ENCODE results near the gene MT1E. TPM values are rescaled to one million over a fixed set of nuclear protein-coding genes. Genes with fewer than 3 reads are reported as not detected.

MT1E gene
- total and polyA plus RNA-seq, 2 of the 8 experiments (the other 6 are each of a cell fraction or from before 2014, with no cell fraction given): 7.9 to 117 TPM

- peak; percentile 63 for FAIRE-seq
Observed at GRCh38 chr16:56600398-56600999, 25.1 kb upstream of the MT1E start.

More at GRCh38 chr16:56600398-56600999, 25.1 kb upstream of the MT1E start:
- TF ChIP-seq TEAD4 (IDR thresholded peaks at IDR 0.05; ENCODE audit: low read depth, low read length) (no peak), CTCF (IDR thresholded peaks at IDR 0.05; ENCODE audit: control extremely low read depth in 1 of 3, insufficient read depth in 1 of 3, low read depth in 1 of 3, low read length in 3 of 3) (peak; percentile 34 to 66 (median 58)), SRF (IDR thresholded peaks at IDR 0.05; ENCODE audit: low read depth, low read length) (no peak), CTBP2 (IDR thresholded peaks at IDR 0.05; ENCODE audit: borderline replicate concordance, insufficient read depth, insufficient read length, low read length) (no peak), SAP30 (IDR thresholded peaks at IDR 0.05; ENCODE audit: insufficient read depth, insufficient replicate concordance, low read length) (no peak), RAD21 (IDR thresholded peaks at IDR 0.05 in 1 of 2, conservative IDR thresholded peaks at IDR 0.05 in 1 of 2; ENCODE audit: low read depth in 2 of 2, low read length in 2 of 2) (peak; percentile 52 to 57)
- H2BK15ac ChIP-seq (ENCODE audit: low read length): no peak overlapping the region
- no peak overlapping the region for H4K91ac ChIP-seq (replicated peaks; ENCODE audit: insufficient read length, low read length)
- POLR2A ChIA-PET (ENCODE audit: partially characterized antibody): interaction anchor here (0.6 to 0.9 kb wide), 3 partner anchors 23 to 502 kb away, joined by 3 read pairs; no protein-coding TSS in a partner anchor
- H3K9me3 ChIP-seq (ENCODE audit: insufficient read depth in 2 of 2, low read depth in 1 of 2, low read length in 1 of 2): no peaks in the 10 kb centered on the region
- no peak overlapping the region for H3K4ac ChIP-seq (replicated peaks; ENCODE audit: insufficient read length, low read depth, low read length)
- no peak overlapping the region for H3K18ac ChIP-seq (ENCODE audit: extremely low read depth, low read length)
- H3K9ac ChIP-seq (replicated peaks in 1 of 4; ENCODE audit: extremely low read depth in 1 of 4, low read depth in 3 of 4, low read length in 3 of 4): no peak overlapping the region
- H3K4me2 ChIP-seq (ENCODE audit: insufficient read depth in 1 of 2, low read depth in 2 of 2, low read length in 2 of 2): no peak overlapping the region
- H3K36me3 ChIP-seq (ENCODE audit: control insufficient read depth in 2 of 4, insufficient read depth in 4 of 4, low read length in 3 of 4): no peaks in the 10 kb centered on the region
- H3K4me1 ChIP-seq (replicated peaks in 1 of 4; ENCODE audit: control insufficient read depth in 3 of 4, insufficient read depth in 4 of 4, low read length in 3 of 4): no peaks in the 10 kb centered on the region
- H2BK5ac ChIP-seq (ENCODE audit: low read depth, low read length): no peak overlapping the region
- H3K56ac ChIP-seq (replicated peaks; ENCODE audit: insufficient read length, low read depth, low read length): no peak overlapping the region
- no peak overlapping the region for H2BK12ac ChIP-seq (ENCODE audit: low read depth, low read length)
- no peak overlapping the region for H3K14ac ChIP-seq (ENCODE audit: insufficient read length)
- no peak overlapping the region for H3K23ac ChIP-seq (ENCODE audit: insufficient read length)
- CTCF ChIA-PET (ENCODE audit: partially characterized antibody): interaction anchor here (0.6 to 9.2 kb wide), 47 partner anchors 9 to 366 kb away, joined by 3 to 85 read pairs (median 4); partner anchors contain the start of genes MT1A, MT1F, MT1G and MT3
- H2AFZ ChIP-seq (ENCODE audit: low read length): no peak overlapping the region
- no peaks in the 10 kb centered on the region for H3K23me2 ChIP-seq (ENCODE audit: low read depth, low read length)
- 57% methylated on average over 8 of the region's 8 CpGs; no CpG with 5 or more reads in 1 of the 2 experiments for WGBS, 2 experiments (ENCODE audit: extremely low coverage in 1 of 2, insufficient coverage in 1 of 2, insufficient read length in 1 of 2, insufficient replicate concordance in 2 of 2, low coverage in 1 of 2, low lambda C conversion rate in 2 of 2, missing lambda C conversion rate in 1 of 2)
- no peak overlapping the region for H2BK120ac ChIP-seq (replicated peaks; ENCODE audit: low read depth, low read length)
- H3K79me2 ChIP-seq (ENCODE audit: control insufficient read depth in 1 of 2, insufficient read depth in 2 of 2, low read length in 2 of 2): no peaks in the 10 kb centered on the region
- no peak overlapping the region for H3K27ac ChIP-seq (ENCODE audit: low read depth, low read length)
- no peak overlapping the region for H4K5ac ChIP-seq (ENCODE audit: insufficient read length, low read depth, low read length)
- no peak overlapping the region for H2AK5ac ChIP-seq (ENCODE audit: low read depth, low read length)
- no peak for DNase-seq (ENCODE audit: low read depth in 1 of 2, low spot score in 2 of 2)
- no peak overlapping the region for H4K8ac ChIP-seq (ENCODE audit: extremely low read depth, insufficient read depth, low read length)
- H3K27me3 ChIP-seq (replicated peaks in 1 of 4; ENCODE audit: control insufficient read depth in 3 of 4, extremely low read depth in 1 of 4, insufficient read depth in 3 of 4, low read length in 3 of 4): peaks cover 0 to under 1% (median 0%) of the 10 kb centered on the region in 4 experiments; a peak in 1 of 7 replicates
- H4K20me1 ChIP-seq (replicated peaks in 1 of 2; ENCODE audit: control insufficient read depth in 1 of 2, insufficient read depth in 2 of 2, low read length in 2 of 2): peaks cover 0 to 2% of the 10 kb centered on the region in 2 experiments
- H3K79me1 ChIP-seq (ENCODE audit: low read depth, low read length): no peaks in the 10 kb centered on the region
- H2BK20ac ChIP-seq (ENCODE audit: low read length): no peak overlapping the region
- no peak overlapping the region for H3K4me3 ChIP-seq (ENCODE audit: extremely low read depth in 1 of 4, insufficient read depth in 2 of 4, low read depth in 3 of 4, low read length in 4 of 4)
